ENCODE data around the gene SORCS1.

Gene SORCS1

DNA sequence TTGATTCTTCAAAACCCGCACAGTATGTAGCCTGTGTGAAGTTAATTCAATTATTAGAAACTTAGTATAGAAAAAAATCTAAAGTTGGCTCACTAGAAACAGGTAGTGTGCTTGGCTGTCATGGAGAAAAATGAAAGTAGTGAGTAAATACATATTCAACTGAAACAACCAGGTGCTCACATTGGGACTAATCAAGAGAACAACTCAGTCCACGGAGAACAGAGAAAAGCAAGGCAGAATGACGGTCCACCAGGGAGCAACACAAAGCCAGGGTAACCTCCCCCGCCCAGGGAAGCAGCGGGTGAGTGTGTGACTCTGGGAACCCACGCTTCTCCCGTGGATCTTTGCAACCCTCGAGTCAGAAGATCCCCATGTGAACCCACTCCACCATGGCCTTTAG, 300.5 kb downstream of the SORCS1 start:
- DNase-seq (ENCODE audit: low spot score in 2 of 2) (no peak), ATAC-seq (replicated peaks; ENCODE audit: extremely low read depth, poor library complexity, severe bottlenecking) (no peak)
- Mint-ChIP-seq H3K4me1 (no peaks in the 10 kb centered on the region), H3K27me3 (no peaks in the 10 kb centered on the region), H3K9me3 (peaks cover 19% of the 10 kb centered on the region), H3K36me3 (ENCODE audit: insufficient read depth) (no peaks in the 10 kb centered on the region), H3K27ac (ENCODE audit: low read depth) (no peak overlapping the region), H3K4me3 (no peak overlapping the region)

- Mint-ChIP-seq H3K27ac (ENCODE audit: low read depth) (no peak overlapping the region), H3K9me3 (peaks cover 14% of the 10 kb centered on the region), H3K27me3 (no peaks in the 10 kb centered on the region), H3K4me1 (no peaks in the 10 kb centered on the region), H3K36me3 (ENCODE audit: insufficient read depth) (no peaks in the 10 kb centered on the region), H3K4me3 (no peak overlapping the region)
- no peak for DNase-seq (ENCODE audit: low spot score in 2 of 2)
- no peak for ATAC-seq (replicated peaks; ENCODE audit: extremely low read depth, poor library complexity, severe bottlenecking)
Measured at GRCh38 chr10:106863549-106863948, 301.0 kb downstream of the SORCS1 start.

- Mint-ChIP-seq H3K4me3 (no peak overlapping the region), H3K27me3 (no peaks in the 10 kb centered on the region), H3K9me3 (peaks cover 16% of the 10 kb centered on the region), H3K27ac (ENCODE audit: low read depth) (no peak overlapping the region), H3K36me3 (ENCODE audit: insufficient read depth) (no peaks in the 10 kb centered on the region), H3K4me1 (no peaks in the 10 kb centered on the region)
- ATAC-seq (replicated peaks; ENCODE audit: extremely low read depth, poor library complexity, severe bottlenecking) (no peak), DNase-seq (ENCODE audit: low spot score in 2 of 2) (no peak)
Measured at GRCh38 chr10:106859892-106860652, 304.4 kb downstream of the SORCS1 start.

DNA sequence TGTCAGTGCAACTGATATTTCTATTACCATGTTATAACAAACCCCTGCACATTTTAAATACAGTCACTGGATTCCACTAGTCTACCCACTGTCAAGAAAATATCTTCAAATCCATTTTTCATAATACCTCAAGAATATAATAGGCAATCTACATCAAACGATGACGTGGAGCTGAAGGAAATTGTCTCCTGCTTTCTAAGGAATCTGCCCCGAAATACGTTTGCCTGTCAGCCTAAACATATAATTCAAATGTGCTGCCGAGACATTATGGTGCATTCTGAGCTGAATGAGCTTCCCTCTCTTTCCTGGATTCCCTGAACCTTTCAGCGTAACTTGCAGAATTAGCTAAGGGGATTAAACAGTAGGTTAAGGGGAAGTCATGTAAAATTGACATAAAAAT, 306.8 kb downstream of the SORCS1 start:
- no peaks in the 10 kb centered on the region for H3K36me3 Mint-ChIP-seq (ENCODE audit: insufficient read depth)
- peaks cover 22% of the 10 kb centered on the region for H3K9me3 Mint-ChIP-seq
- no peaks in the 10 kb centered on the region for H3K27me3 Mint-ChIP-seq
- H3K4me1 Mint-ChIP-seq: no peaks in the 10 kb centered on the region
- H3K27ac Mint-ChIP-seq (ENCODE audit: low read depth): no peak overlapping the region
- no peak for DNase-seq (ENCODE audit: low spot score in 2 of 2)
- H3K4me3 Mint-ChIP-seq: no peak overlapping the region
- ATAC-seq (replicated peaks; ENCODE audit: extremely low read depth, poor library complexity, severe bottlenecking): no peak

GRCh38 chr10:106857213-106857612, 307.3 kb downstream of the SORCS1 start:
- Mint-ChIP-seq H3K4me1 (no peaks in the 10 kb centered on the region), H3K9me3 (peaks cover 22% of the 10 kb centered on the region), H3K36me3 (ENCODE audit: insufficient read depth) (no peaks in the 10 kb centered on the region), H3K4me3 (no peak overlapping the region), H3K27ac (ENCODE audit: low read depth) (no peak overlapping the region), H3K27me3 (no peaks in the 10 kb centered on the region)
- no peak for ATAC-seq (replicated peaks; ENCODE audit: extremely low read depth, poor library complexity, severe bottlenecking)
- DNase-seq (ENCODE audit: low spot score in 2 of 2): no peak

- H3K9me3 Mint-ChIP-seq: peaks cover 14% of the 10 kb centered on the region
- H3K27ac Mint-ChIP-seq (ENCODE audit: low read depth): no peak overlapping the region
- H3K27me3 Mint-ChIP-seq: no peaks in the 10 kb centered on the region
- H3K36me3 Mint-ChIP-seq (ENCODE audit: insufficient read depth): peaks cover 4% of the 10 kb centered on the region
- DNase-seq (ENCODE audit: low spot score in 2 of 2): no peak
- ATAC-seq (replicated peaks; ENCODE audit: extremely low read depth, poor library complexity, severe bottlenecking): no peak
- H3K4me3 Mint-ChIP-seq: no peak overlapping the region
- H3K4me1 Mint-ChIP-seq: no peaks in the 10 kb centered on the region
Measured at GRCh38 chr10:106836933-106837663, 327.4 kb downstream of the SORCS1 start.

GRCh38 chr10:106832846-106833245, 331.7 kb downstream of the SORCS1 start:
- no peak for ATAC-seq (replicated peaks; ENCODE audit: extremely low read depth, poor library complexity, severe bottlenecking)
- no peak for DNase-seq (ENCODE audit: low spot score in 2 of 2)
- peaks cover 2% of the 10 kb centered on the region for H3K36me3 Mint-ChIP-seq (ENCODE audit: insufficient read depth)
- no peaks in the 10 kb centered on the region for H3K27me3 Mint-ChIP-seq
- H3K27ac Mint-ChIP-seq (ENCODE audit: low read depth): no peak overlapping the region
- H3K4me1 Mint-ChIP-seq: no peaks in the 10 kb centered on the region
- H3K9me3 Mint-ChIP-seq: peaks cover 13% of the 10 kb centered on the region
- no peak overlapping the region for H3K4me3 Mint-ChIP-seq

- DNase-seq (ENCODE audit: low spot score in 2 of 2) (no peak), ATAC-seq (replicated peaks; ENCODE audit: extremely low read depth, poor library complexity, severe bottlenecking) (no peak)
- Mint-ChIP-seq H3K4me1 (no peaks in the 10 kb centered on the region), H3K27me3 (no peaks in the 10 kb centered on the region), H3K9me3 (peaks cover 8% of the 10 kb centered on the region), H3K4me3 (no peak overlapping the region), H3K36me3 (ENCODE audit: insufficient read depth) (peaks cover 2% of the 10 kb centered on the region), H3K27ac (ENCODE audit: low read depth) (no peak overlapping the region)
Measured at GRCh38 chr10:106830471-106830870, 334.0 kb downstream of the SORCS1 start.

GRCh38 chr10:106830006-106830405, 334.5 kb downstream of the SORCS1 start:
- peaks cover 2% of the 10 kb centered on the region for H3K36me3 Mint-ChIP-seq (ENCODE audit: insufficient read depth)
- ATAC-seq (replicated peaks; ENCODE audit: extremely low read depth, poor library complexity, severe bottlenecking): no peak
- H3K27ac Mint-ChIP-seq (ENCODE audit: low read depth): no peak overlapping the region
- H3K9me3 Mint-ChIP-seq: peaks cover 8% of the 10 kb centered on the region
- H3K27me3 Mint-ChIP-seq: no peaks in the 10 kb centered on the region
- no peak overlapping the region for H3K4me3 Mint-ChIP-seq
- H3K4me1 Mint-ChIP-seq: no peaks in the 10 kb centered on the region
- DNase-seq (ENCODE audit: low spot score in 2 of 2): no peak

- no peaks in the 10 kb centered on the region for H3K27me3 Mint-ChIP-seq
- ATAC-seq (replicated peaks; ENCODE audit: extremely low read depth, poor library complexity, severe bottlenecking): no peak
- DNase-seq (ENCODE audit: low spot score in 2 of 2): no peak
- H3K4me3 Mint-ChIP-seq: no peak overlapping the region
- peaks cover 8% of the 10 kb centered on the region for H3K9me3 Mint-ChIP-seq
- H3K36me3 Mint-ChIP-seq (ENCODE audit: insufficient read depth): no peaks in the 10 kb centered on the region
- H3K27ac Mint-ChIP-seq (ENCODE audit: low read depth): no peak overlapping the region
- H3K4me1 Mint-ChIP-seq: no peaks in the 10 kb centered on the region
Measured at GRCh38 chr10:106826716-106827115, 337.8 kb downstream of the SORCS1 start.

DNA sequence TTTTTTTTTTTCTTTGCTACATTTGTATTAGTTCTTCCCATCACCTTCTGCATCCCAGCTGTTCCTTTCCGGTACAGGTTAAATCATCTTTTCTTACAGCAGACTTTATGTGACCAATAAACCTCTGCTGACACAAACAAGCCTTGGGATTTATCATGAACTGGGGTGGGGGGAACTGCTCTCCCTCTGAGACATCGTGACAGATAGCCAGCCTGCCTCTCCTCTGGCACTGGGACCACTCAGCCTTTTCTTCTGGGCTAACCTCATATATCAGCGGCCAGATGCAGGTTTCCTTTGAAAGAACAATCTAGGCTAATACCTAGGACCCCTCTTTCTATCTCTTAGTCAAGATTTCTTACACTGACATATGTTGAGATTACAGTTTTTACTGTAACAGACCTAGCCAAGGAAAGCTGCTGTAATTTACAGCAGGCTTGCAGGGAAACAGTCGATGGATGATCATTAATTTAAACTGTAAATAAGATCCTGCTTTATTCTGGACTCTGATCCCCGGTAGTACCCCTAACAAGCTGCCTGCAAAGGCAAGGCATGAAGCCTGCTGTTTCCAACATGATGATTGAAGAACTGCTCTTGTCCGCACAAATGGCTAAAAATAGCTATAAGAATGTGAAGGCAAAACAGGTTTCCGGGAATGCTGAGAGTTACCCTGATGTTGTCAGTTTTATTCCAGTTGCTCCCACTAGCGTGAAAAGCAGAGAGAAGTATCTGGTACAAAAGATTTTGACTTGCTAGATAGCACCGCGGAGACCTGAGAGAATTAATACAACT, 338.7 kb downstream of the SORCS1 start:
- H3K27me3 Mint-ChIP-seq: no peaks in the 10 kb centered on the region
- H3K4me3 Mint-ChIP-seq: no peak overlapping the region
- H3K4me1 Mint-ChIP-seq: no peaks in the 10 kb centered on the region
- DNase-seq (ENCODE audit: low spot score in 2 of 2) (no peak), ATAC-seq (replicated peaks; ENCODE audit: extremely low read depth, poor library complexity, severe bottlenecking) (no peak)
- H3K27ac Mint-ChIP-seq (ENCODE audit: low read depth): no peak overlapping the region
- H3K36me3 Mint-ChIP-seq (ENCODE audit: insufficient read depth): no peaks in the 10 kb centered on the region
- H3K9me3 Mint-ChIP-seq: peaks cover 8% of the 10 kb centered on the region

DNA sequence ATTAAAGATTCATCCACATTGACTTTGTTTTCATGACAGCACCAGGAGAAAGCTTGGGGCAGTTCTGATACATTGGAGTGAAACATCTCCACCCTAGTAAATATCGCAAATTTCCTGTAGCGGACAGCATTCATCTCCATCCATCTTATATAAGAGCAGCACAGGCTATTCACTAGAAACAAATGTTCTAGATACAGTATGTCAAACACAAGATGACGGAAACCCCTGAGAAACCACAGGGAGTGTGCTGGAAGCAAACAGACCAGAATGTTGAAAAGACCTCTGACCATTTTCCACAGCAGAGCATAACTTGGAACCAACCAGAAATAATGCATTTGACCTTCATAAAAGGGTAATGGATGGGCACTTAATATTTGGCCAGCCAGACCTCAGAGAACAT, 343.9 kb downstream of the SORCS1 start:
- H3K4me1 Mint-ChIP-seq: no peaks in the 10 kb centered on the region
- no peaks in the 10 kb centered on the region for H3K36me3 Mint-ChIP-seq (ENCODE audit: insufficient read depth)
- ATAC-seq (replicated peaks; ENCODE audit: extremely low read depth, poor library complexity, severe bottlenecking) (no peak), DNase-seq (ENCODE audit: low spot score in 2 of 2) (no peak)
- no peak overlapping the region for H3K27ac Mint-ChIP-seq (ENCODE audit: low read depth)
- H3K4me3 Mint-ChIP-seq: no peak overlapping the region
- H3K9me3 Mint-ChIP-seq: peaks cover 12% of the 10 kb centered on the region
- no peaks in the 10 kb centered on the region for H3K27me3 Mint-ChIP-seq
